Occipital lobe (tissue), 2 donors: ENCODE data around the gene MIP. TPM values are rescaled to one million over a fixed set of nuclear protein-coding genes. Genes with fewer than 3 reads are reported as not detected.
A peak's percentile ranks its signal among the peaks of the same experiment; 100 is the strongest.
"Not testable (repeated sequence)": the region's sequence is repeated elsewhere in the genome, so short reads cannot be mapped to it uniquely, and the experiment has no call there.

ENCODE experiments used
- DNase-seq: peaks from one replicate; lab custom pipeline; 2025; lab: John Stamatoyannopoulos, UW
- total RNA-seq: library from RNA; depleted of rRNA; stranded (reverse); fragments of >200 nt; gene quantifications from one replicate; pipeline ENCODE4 v1.2.3, GENCODE V29; 2014

Gene MIP
- total RNA-seq = 0.62 TPM

DNA sequence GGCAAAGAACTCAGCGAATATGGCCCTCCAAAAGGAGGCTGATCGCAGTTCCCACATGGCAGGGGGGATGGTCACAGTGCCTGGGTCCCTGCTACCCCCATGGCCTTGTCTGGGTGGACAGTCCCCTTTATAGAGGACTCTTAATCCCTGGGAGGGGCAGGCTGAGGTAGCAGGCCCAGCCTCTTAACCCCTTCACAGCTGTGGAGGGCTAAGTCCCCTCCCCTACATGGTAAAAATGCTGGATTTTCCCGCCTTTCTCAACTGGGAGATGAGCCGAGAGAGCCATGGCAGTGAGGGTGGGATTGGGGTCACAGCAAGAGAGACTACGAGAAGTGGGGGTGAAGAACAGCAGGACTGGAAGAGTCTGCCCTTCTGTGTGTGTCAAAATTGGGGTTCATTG, at the start of gene MIP:
TSS of gene MIP (minus strand) at position 101 of the 400 bp plus-strand sequence. CDS start at position 57, 44 bp downstream.
- DNase-seq = no peak

DNA sequence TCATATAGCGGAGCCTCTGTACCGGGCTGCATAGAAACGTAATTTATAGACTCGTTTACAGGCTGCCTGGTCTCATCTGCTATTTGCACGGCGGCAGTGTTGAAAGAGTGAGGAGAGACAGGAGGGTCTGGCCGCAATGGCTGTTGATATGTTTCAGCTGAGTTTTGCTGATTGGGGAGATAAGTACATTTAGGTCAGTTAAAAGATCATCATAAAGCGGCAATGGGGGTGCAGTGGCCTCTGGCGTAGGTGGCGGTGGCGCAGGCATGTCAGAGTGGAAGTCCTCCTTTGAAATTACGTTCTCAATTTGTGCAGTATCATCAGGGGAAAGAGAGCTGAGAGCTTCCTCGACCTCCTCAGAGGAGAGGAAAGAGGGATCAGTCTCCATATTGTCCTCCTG, 45.4 kb upstream of the MIP start:
- not testable (repeated sequence) for DNase-seq

DNA sequence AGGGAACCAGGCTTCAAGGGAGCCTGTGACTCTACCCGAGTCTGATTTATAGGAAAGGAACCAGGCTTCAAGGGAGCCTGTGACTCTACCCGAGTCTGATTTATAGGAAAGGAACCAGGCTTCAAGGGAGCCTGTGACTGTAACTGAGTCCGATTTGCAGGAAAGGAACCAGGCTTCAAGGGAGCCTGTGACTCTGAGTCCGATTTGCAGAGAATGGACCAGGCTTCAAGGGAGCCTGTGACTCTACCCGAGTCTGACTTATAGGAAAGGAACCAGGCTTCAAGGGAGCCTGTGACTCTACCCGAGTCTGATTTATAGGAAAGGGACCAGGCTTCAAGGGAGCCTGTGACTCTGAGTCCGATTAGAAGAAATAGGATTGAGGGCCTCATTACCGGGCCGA, 45.0 kb upstream of the MIP start:
- not testable (repeated sequence) for DNase-seq

DNA sequence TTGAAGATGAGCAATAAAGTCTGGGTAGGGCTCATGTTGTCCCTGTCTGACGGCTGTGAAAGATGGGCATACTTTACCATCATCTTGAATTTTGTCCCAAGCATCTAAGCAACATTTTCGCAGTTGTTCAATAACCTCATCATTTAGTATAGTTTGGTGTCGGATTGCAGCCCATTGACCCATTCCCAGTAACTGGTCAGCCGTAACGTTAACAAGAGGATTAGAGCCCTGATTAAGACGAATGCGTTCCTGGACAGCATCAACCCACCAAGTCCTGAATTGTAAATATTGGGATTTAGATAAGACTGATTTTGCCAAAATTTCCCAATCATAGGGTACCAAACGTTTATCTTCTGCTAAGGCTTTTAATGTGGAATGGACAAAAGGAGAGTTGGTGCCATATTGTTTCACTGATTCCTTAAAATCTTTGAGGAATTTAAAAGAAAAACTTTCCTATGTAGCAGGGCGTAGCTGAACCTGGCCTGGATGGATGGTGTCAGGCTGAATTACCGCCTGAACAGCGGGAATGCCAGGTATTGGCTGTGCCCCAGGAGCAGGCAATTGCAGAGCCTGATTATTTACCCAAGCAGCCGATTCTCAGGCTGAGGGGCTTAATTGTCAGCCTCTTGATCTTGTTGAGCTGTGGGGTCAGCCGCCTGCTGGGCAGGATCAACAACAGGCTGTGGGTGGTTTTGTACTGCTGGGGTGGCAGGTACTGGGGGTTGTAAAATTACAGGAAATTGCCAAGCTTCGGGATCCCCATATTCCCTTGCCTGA, 43.9 kb upstream of the MIP start:
- DNase-seq = not testable (repeated sequence)

DNA sequence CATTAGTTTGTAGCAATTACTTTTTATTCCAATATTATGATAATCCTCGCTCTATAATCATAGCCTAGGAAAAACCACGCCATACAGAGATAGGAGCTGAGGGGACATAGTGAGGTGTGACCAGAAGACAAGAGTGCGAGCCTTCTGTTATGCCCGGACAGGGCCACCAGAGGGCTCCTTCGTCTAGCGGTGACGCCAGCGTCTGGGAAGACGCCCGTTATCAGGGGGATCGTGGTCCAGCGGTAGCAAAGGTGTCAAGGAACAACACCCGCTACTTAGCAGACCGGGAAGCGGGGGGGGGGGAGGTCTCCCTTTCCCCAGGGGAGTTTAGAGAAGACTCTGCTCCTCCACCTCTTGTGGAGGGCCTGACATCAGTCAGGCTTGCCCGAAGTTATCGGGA, 42.2 kb upstream of the MIP start:
- DNase-seq = peak; percentile 24

DNA sequence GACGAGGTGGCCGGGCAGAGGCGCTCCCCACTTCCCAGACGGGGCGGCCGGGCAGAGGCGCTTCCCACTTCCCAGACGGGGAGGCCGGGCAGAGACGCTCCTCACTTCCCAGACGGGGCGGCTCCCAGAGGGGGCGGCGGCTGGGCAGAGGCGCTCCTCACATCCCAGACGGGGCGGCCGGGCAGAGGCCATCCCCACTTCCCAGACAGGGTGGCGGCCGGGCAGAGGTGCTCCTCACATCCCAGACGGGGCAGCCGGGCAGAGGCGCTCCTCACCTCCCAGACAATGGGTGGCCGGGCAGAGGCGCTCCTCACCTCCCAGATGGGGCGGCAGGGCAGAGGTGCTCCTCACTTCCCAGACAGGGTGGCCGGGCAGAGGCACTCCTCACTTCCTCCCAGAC, 40.0 kb upstream of the MIP start:
- not testable (repeated sequence) for DNase-seq

DNA sequence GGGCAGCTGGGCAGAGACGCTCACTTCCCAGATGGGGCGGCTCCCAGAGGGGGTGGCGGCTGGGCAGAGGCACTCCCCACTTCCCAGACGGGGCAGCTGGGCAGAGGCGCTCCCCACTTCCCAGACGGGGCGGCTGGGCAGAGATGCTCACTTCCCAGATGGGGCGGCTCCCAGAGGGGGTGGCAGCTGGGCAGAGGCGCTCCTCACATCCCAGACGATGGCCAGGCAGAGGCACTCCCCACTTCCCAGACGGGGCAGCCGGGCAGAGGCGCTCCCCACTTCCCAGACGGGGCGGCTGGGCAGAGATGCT, 39.6 kb upstream of the MIP start:
- DNase-seq = not testable (repeated sequence)

DNA sequence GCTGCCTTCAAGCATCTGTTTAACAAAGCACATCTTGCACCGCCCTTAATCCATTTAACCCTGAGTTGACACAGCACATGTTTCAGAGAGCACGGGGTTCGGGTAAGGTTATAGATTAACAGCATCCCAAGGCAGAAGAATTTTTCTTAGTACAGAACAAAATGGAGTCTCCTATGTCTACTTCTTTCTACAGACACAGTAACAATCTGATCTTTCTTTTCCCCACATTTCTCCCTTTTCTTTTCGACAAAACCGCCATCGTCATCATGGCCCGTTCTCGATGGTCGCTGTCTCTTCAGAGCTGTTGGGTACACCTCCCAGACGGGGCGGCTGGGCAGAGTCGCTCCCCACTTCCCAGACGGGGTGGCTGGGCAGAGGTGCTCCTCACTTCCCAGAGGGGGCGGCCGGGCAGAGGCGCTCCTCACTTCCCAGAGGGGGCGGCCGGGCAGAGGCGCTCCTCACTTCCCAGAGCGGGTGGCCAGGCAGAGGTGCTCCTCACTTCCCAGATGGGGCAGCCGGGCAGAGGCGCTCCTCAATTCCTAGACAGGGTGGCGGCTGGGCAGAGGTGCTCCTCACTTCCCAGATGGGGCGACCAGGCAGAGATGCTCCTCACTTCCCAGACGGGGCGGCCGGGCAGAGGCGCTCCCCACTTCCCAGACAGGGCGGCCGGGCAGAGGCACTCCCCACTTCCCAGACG, 39.1 kb upstream of the MIP start:
- DNase-seq = not testable (repeated sequence)

DNA sequence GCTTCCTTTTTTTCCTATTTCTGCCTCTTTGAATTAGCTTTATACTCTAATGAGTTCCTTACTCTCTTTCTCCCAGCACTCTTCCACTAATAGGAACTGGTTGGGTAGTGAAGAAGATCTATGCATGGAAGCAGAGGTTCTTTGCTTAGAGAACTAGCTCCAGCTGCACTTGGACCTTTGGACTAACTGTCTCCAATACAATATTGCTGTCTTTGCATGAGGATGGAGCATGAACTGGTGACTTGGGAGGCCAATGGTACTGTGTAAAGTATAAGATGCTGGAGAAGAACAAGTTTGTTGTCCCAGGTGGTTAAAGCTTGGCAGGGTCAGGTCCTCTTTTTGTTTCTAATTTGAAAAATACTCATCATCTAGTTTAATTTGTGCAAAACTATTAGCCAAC, 35.9 kb upstream of the MIP start:
- DNase-seq = no peak

DNA sequence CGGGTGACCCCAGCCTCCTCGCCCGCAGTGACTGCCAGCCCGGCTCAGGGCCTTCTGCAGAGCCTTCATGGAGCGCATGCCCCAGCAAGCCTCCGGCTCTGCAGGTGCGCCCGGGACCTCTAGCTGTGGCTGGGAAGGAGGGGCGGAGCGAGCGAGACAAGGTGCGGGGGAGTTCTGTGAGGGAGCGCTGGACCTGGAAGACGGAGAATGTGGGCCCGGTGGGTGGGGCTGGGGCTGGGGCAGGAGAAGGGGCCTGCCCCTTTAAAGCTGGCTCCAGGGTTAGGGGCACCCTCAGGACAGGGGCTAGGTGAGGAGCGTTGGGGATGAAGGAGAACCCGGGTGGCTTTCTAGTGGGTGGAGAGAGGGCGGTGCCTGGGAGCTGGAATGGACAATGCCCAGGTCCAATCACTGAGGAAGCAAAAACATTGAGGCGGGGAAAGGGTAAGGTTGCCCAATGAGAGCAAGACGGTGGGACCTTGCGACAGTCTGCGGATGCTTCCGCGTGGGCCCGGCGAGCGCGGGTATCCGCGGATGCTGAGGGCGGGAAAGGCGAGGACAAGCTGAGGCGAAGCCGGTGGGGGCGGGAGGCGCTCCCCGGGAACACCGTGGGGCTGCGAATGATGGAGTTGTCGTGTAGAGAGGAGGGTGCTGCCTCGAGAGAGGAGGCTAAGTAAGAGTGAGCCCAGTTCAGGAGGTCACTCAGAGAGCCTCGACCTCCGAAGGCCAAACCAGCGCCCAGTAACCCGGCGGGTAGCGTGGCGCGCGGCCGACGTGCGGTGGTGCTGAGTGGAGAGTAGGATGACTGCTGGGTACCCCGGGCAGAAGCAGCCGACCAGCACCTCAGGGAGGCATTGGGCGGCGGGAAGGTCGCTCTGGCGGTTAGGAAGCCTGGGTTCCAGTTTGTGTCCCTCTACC, 33.8 kb upstream of the MIP start, which contains the start of gene GLS2:
TSS of gene GLS2 (minus strand) at position 121 of the 915 bp plus-strand sequence. CDS start at position 78, 43 bp downstream.
- peak; percentile 85 for DNase-seq

DNA sequence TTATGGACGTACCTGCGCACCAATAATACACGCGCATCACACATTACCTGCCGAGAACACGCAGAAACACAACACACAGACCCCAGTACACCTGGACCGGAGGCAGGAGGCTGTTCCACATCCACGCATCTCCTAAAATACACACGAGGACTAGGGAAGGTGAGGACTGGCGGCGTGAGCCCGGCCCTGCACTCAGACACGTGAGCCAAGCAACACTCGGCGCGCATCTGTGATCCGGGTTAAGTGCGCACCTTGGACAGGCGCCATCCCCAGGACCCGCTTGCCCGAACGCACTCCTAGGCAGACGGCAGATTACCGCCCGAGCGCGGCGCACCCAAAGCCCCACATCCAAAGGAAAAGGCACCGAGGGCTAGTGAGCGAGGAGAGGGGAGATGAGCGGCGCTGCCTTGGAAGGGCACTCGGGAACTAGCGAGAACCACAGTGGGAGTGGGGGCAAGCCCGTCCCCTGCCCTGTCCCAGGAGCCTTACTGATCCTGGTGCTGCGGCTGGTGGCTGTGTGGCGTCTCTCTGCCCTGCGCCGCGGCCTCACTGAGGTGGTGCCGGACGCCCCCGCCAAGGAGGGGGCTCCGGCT, 33.1 kb upstream of the MIP start:
- DNase-seq = peak; percentile 39

DNA sequence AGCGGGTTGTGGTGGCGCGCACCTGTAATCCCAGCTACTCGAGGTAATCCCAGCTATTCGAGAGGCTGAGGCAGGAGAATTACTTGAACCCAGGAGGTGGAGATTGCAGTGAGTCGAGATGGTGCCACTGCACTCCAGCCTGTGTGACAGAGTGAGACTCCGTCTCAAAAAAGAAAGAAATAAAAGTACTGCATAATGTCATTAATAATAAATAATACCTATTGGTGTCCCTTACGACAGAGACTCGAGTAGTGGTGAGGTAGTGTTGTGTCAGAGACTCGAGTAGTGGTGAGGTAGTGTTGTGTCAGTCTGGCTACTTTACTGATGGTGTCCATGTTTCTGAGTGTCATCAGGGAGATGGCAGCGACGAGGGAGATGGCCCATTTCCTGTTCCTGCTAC, 32.2 kb upstream of the MIP start:
- DNase-seq = no peak

DNA sequence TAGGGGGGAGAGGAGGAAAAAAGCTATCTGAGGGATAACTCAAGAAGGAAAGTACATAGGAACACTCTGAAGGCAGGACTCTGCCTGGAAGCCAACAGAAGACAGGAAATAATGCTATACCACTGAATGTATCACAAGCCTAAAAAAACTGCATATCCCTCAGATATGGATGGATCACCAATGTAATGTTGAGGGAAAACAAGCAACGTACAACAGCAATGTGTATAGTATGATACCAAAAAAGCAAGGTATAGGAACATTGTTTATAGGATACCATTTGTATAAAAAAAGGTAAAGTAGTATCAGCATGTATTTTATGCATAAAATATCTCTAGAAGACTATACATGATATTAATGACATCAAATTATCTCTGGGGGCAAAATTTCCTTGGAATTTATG, 30.1 kb upstream of the MIP start:
- no peak for DNase-seq

DNA sequence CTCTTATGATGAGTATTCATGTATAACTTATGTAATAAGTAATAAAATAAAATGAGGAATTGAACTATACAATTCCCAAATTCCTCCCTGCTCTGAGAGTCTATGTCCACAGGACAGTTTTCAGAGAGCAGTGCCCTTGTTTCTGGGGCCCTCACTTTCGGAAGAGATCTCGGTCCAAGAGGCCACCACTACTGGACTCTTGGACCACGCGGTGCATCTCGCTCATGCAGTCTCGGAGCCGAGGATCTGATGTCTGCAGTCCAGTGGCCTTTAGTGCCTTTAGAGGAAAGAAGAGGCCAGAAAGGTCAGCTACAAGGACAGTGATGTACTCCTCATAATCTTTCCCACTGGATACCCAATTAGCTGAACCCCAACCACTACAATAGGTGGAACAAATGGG, 25.2 kb upstream of the MIP start:
- no peak for DNase-seq

DNA sequence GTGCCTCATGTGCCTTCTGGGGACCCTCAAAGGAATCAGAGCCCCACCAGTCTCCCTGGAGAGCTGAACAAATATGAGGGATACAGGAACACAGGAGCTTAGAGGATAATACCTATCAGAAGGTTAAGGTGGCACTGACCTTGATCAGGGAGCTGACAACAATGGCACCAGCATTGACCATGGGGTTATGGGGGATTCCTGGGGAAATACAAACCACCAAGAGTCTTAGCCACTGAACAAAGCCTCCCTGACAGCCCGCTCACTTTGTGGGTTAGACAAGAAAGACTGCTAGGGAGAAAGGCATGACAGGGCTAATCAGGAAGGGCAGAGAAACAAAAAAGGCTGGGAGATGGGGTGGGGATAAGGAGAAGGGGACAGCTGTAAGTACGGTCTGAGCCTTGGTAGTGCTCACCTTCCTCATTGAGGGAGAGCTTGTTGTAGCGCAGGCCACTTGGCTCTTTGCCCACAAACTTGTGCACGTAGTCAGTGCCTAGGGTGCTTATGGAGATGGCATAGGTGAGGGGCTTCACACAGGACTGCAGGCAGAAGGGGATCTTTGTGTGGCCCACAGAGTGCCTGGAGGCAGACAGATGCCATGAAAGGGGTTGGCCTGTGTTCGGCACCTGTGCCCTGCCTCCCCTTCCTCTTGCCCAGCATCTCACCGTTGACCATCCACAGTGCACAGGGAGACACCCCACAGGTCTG, 23.2 kb upstream of the MIP start:
- DNase-seq = no peak

DNA sequence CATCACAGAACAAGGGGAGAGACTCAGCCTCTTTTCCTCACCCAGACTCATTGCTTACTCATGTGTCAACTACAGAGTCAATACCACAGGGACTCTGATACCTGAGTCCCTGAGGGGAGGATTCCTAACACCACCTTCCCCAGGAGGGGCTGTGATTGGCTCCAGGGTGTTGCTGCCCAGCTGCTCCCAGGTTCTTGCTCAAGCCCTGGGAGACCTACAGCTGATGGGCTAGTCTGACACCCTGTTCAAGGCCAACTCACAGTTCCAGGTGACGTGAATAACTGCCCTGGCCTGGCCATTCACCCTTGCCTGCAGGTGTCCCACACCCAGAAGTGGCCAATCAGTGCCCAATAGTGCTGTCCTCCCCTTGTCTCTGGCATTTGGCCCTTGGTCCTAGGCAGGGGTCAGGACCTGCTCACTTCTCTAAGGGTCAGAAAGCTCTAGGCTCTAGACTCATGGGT, 22.5 kb upstream of the MIP start:
- DNase-seq = no peak

DNA sequence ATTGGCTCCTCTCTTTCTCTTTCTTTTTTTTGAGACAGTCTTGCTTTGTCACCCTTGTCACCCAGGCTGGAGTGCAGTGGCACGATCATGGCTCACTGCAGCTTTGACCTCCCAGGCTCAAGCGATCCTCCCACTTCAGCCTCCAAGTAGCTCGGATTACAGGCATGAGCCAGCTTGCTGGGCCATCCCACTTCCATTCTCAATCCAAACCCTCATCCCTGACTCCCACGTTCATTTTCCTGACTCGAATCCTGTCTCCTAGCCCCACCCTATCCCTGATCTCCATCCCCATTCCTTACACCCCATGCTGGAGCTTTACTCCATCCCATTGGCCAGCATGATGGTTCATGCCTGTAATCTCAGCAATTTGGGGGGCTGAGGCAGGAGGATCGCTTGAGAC, 21.7 kb upstream of the MIP start:
- no peak for DNase-seq

DNA sequence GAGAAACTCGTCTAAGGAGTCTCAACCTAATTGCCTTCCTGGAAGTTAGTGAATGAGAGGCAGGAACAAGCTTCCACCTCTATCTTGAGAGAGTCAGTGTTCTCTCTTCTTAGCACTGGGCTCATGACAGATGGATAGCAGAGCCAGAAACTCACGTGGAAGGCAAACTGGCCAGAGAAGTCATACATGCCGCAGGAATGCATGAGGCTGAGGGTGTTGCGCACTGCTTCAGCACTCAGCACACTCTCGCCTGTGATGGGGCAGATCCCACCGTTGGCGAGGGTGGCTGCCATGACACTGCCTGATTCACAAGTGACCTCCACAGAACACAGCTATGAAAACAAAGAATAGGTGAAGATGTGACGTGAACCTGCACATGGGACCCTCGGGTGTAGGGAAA, 19.9 kb upstream of the MIP start:
- DNase-seq = no peak

DNA sequence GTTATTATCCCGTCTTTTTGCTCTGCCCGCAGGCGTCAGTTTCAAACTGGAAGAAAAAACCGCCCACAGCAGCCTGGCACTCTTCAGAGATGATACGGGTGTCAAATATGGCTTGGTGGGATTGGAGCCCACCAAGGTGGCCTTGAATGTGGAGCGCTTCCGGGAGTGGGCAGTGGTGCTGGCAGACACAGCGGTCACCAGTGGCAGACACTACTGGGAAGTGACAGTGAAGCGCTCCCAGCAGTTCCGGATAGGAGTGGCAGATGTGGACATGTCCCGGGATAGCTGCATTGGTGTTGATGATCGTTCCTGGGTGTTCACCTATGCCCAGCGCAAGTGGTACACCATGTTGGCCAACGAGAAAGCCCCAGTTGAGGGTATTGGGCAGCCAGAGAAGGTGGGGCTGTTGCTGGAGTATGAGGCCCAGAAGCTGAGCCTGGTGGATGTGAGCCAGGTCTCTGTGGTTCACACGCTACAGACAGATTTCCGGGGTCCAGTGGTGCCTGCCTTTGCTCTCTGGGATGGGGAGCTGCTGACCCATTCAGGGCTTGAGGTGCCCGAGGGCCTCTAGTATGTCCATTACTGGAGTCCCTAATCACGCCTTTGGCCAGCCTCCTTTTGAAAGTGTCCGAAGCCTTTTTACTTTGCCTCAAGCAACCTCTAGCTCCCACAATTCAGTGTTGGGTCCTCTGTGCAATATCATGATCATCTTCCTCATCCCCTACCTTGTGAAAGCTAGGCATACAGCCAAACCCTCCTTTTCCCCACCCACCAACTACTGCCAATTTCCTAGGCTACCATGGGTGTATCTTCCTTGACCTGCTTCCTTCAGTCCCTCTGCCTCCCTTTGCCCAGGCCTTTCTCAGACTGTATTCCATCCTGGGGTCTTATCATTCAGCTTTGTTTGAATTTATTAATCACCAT, 14.8 kb upstream of the MIP start:
- DNase-seq = no peak
